MM.1S (cell line): Measurements from ENCODE around the gene GNLY.

Source experiments
- DNase-seq: peaks from one replicate; pipeline ENCODE4 v3.0.0-alpha.2; 2015
- H2AFZ ChIP-seq: fragments of 300-600 bp; sonication (generic); 2 replicates; pipeline ENCODE4 v1.6.0; 2016; ENCODE audit warnings: antibody characterized with exemption, low read length
- H3F3A ChIP-seq: fragments of 300-600 bp; sonication (generic); 2 replicates; pipeline ENCODE4 v1.6.1; 2016; ENCODE audit warnings: mild to moderate bottlenecking, antibody characterized with exemption, low read length, moderate library complexity, mixed read lengths; ENCODE audit not compliant: insufficient read depth
- H3K27ac ChIP-seq: fragments of 300-600 bp; sonication (generic); 2 replicates; pipeline ENCODE4 v1.5.1; 2016; ENCODE audit warnings: mild to moderate bottlenecking, low read length
- H3K27me3 ChIP-seq: fragments of 300-600 bp; sonication (generic); replicated peaks from 2 replicates; pipeline ENCODE4 v1.6.0; 2016; ENCODE audit warnings: low read length; ENCODE audit not compliant: insufficient read depth
- H3K36me3 ChIP-seq: fragments of 300-600 bp; sonication (generic); replicated peaks from 2 replicates; pipeline ENCODE4 v1.6.1; 2016; ENCODE audit warnings: mild to moderate bottlenecking, low read length, mixed read lengths; ENCODE audit not compliant: insufficient read depth
- H3K4me1 ChIP-seq: fragments of 300-600 bp; sonication (generic); 2 replicates; pipeline ENCODE4 v1.6.1; 2016; ENCODE audit warnings: low read length, mixed read lengths
- H3K4me2 ChIP-seq: fragments of 300-600 bp; sonication (generic); 2 replicates; pipeline ENCODE4 v1.6.0; 2016; ENCODE audit warnings: low read depth, low read length
- H3K4me3 ChIP-seq: fragments of 300-600 bp; sonication (generic); 2 replicates; pipeline ENCODE4 v1.5.1; 2016; ENCODE audit warnings: low read length, mixed read lengths
- H3K79me2 ChIP-seq: fragments of 300-600 bp; sonication (generic); 2 replicates; pipeline ENCODE4 v1.6.1; 2016; ENCODE audit warnings: mixed run types, low read length, mixed read lengths
- H3K9ac ChIP-seq: fragments of 300-600 bp; sonication (generic); 2 replicates; pipeline ENCODE4 v1.6.1; 2016; ENCODE audit warnings: low read length, mixed read lengths
- H3K9me2 ChIP-seq: fragments of 300-600 bp; sonication (generic); replicated peaks from 2 replicates; pipeline ENCODE4 v1.6.1; 2016; ENCODE audit warnings: mild to moderate bottlenecking, low read length, mixed read lengths; ENCODE audit not compliant: insufficient read depth
- H3K9me3 ChIP-seq: fragments of 300-600 bp; sonication (generic); replicated peaks from 2 replicates; pipeline ENCODE4 v1.6.1; 2016; ENCODE audit warnings: mild to moderate bottlenecking, low read length, mixed read lengths; ENCODE audit not compliant: insufficient read depth
- H4K20me1 ChIP-seq: fragments of 300-600 bp; sonication (generic); 2 replicates; pipeline ENCODE4 v1.6.1; 2016; ENCODE audit warnings: mild to moderate bottlenecking, low read length, moderate library complexity, mixed read lengths; ENCODE audit not compliant: insufficient read depth
- EZH2 ChIP-seq: fragments of 300-600 bp; sonication (generic); optimal IDR thresholded peaks from 2 replicates; pipeline ENCODE3; 2017; ENCODE audit warnings: low read depth, mild to moderate bottlenecking, antibody characterized with exemption, low read length, mixed read lengths
- EZH2phosphoT487 ChIP-seq: fragments of 300-600 bp; sonication (generic); IDR thresholded peaks from 2 replicates; pipeline ENCODE4 v1.6.1; 2018; ENCODE audit warnings: antibody characterized with exemption, low read length
- TF ChIP-seq, protein P1 (sequence below): fragments of 300-600 bp; sonication (generic); IDR thresholded peaks from 2 replicates; pipeline ENCODE4 v1.5.1; 2016; ENCODE audit warnings: antibody characterized with exemption, low read length, mixed read lengths

Gene GNLY

DNA sequence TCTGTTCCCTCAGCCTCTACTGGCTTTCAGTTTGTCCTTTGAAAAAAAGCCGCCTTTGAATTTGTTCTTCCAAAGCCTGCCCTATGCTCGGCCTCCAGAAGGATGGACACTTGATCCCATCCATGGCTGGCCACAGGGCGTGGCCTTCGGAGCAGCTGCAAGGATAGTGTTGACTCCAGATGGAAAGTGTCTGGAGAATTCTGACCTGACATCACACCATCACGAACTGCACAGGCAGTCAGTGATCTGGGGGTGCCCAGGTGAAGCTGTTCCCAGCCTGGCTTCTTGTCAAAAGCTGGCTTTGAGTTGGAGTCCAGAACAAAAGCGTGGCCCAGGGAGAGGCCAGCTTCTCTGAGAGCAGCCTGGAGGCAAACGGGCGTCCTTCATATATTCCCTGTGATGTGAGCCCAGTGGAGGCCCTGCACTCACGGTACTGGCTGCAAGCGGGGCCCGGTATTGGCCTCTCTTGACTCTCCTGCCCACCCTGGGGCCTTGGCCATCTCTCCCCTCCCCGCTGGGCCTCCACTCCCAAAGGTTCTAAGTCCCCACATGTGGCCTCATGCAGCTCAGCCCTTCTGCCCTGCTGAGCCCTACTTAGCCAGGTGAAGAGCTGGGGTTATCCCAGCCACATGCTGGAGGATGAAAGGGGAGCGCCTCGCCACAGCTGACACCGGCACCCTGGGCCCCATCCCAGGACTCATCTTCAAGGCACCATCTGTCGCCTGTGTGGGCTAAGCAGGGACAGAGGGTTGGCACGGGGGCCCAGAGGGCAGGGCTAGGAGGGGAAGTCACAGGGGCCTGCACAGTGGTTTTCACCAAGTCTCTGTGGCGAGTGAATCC is 39.2 kb downstream of the GNLY start:
- TF ChIP-seq, protein P1, sequence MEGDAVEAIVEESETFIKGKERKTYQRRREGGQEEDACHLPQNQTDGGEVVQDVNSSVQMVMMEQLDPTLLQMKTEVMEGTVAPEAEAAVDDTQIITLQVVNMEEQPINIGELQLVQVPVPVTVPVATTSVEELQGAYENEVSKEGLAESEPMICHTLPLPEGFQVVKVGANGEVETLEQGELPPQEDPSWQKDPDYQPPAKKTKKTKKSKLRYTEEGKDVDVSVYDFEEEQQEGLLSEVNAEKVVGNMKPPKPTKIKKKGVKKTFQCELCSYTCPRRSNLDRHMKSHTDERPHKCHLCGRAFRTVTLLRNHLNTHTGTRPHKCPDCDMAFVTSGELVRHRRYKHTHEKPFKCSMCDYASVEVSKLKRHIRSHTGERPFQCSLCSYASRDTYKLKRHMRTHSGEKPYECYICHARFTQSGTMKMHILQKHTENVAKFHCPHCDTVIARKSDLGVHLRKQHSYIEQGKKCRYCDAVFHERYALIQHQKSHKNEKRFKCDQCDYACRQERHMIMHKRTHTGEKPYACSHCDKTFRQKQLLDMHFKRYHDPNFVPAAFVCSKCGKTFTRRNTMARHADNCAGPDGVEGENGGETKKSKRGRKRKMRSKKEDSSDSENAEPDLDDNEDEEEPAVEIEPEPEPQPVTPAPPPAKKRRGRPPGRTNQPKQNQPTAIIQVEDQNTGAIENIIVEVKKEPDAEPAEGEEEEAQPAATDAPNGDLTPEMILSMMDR, result no peak
- no peak for TF ChIP-seq EZH2phosphoT487
- TF ChIP-seq EZH2, result no peak
- DNase-seq, result no peak
- H3K4me2 ChIP-seq, result no peak overlapping the region
- H3K4me1 ChIP-seq, result 0 out of 2 replicates have a peak, but pooled peaks cover 4% of the 10 kb centered on the region
- no peaks in the 10 kb centered on the region for H3K9me2 ChIP-seq
- no peak overlapping the region for H3K9ac ChIP-seq
- H2AFZ ChIP-seq, result no peak overlapping the region
- H3F3A ChIP-seq, result no peaks in the 10 kb centered on the region
- no peaks in the 10 kb centered on the region for H3K27me3 ChIP-seq
- H3K27ac ChIP-seq, result no peak overlapping the region
- no peaks in the 10 kb centered on the region for H3K79me2 ChIP-seq
- H4K20me1 ChIP-seq, result no peaks in the 10 kb centered on the region
- no peak overlapping the region for H3K4me3 ChIP-seq
- H3K36me3 ChIP-seq, result no peaks in the 10 kb centered on the region
- H3K9me3 ChIP-seq, result no peaks in the 10 kb centered on the region

DNA sequence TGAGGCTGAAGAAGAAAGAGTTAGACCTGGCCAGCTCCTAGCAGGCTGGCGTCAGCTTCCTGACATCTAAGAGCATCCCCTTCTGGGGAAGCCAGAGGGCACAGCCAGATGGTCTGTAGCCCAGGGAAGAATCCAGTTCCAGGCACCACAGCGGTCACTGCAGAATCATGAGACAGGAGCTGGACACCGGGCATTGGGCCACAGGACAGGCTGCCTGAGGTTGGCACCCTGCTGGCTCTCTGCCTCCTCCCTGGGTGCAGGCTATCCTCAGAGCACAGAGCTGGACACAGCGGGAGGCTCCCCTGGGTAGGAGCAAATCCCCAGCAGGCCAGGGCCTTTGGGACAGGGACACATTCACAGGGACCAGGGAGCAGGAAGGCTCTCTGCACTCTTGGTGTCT is 39.9 kb downstream of the GNLY start:
- Histone ChIP-seq H3K4me1 (no peaks in the 10 kb centered on the region), H3K27me3 (no peaks in the 10 kb centered on the region), H3K4me3 (no peak overlapping the region), H4K20me1 (no peaks in the 10 kb centered on the region), H3K9me3 (no peaks in the 10 kb centered on the region), H3K9ac (no peak overlapping the region), H3K79me2 (no peaks in the 10 kb centered on the region), H3K36me3 (no peaks in the 10 kb centered on the region), H3F3A (no peaks in the 10 kb centered on the region), H2AFZ (no peak overlapping the region), H3K27ac (no peak overlapping the region), H3K4me2 (no peak overlapping the region), H3K9me2 (no peaks in the 10 kb centered on the region)
- no peak for DNase-seq
- TF ChIP-seq, protein P1, result no peak
- TF ChIP-seq EZH2, result no peak
- no peak for TF ChIP-seq EZH2phosphoT487

DNA sequence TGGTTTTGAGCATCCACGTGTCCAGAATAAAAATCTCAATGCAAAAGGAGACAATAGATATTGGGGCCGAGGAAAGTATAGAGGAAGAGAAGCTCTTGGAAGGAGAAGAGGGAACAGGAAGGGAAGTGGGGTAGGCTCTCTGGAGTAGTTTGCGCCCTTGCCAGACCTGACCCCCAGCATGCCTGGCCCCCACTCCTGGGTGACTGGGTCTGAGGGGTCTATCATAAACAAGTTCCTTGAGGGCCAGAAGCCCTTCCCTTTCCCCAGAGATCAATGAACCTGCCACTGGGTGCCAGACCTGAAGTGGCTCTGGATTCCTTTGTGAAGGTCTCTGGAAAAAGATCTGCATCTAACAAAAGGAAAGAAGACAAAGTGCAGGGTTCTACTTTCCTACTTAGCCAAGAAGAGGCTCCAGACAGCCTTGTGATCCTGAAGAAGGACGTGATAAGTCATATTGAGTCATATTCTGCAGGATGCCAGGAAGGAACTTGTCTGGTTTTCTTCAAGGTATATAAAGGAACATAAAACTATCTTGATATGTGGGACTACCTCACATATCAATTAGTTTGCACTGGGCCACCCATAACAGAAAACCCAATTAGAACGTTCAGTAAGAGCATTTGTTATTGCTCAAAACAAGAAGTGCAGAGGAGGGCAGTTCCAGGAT is 40.9 kb downstream of the GNLY start:
- no peak overlapping the region for H3K4me2 ChIP-seq
- no peak overlapping the region for H3K4me3 ChIP-seq
- no peaks in the 10 kb centered on the region for H3K4me1 ChIP-seq
- no peak overlapping the region for H3K9ac ChIP-seq
- H3K79me2 ChIP-seq, result no peaks in the 10 kb centered on the region
- H4K20me1 ChIP-seq, result no peaks in the 10 kb centered on the region
- H3F3A ChIP-seq, result no peaks in the 10 kb centered on the region
- H3K27me3 ChIP-seq, result no peaks in the 10 kb centered on the region
- H2AFZ ChIP-seq, result no peak overlapping the region
- DNase-seq, result no peak
- H3K9me2 ChIP-seq, result no peaks in the 10 kb centered on the region
- no peaks in the 10 kb centered on the region for H3K36me3 ChIP-seq
- TF ChIP-seq, protein P1, result no peak
- TF ChIP-seq EZH2phosphoT487 (no peak), EZH2 (no peak)
- no peaks in the 10 kb centered on the region for H3K9me3 ChIP-seq
- no peak overlapping the region for H3K27ac ChIP-seq
